BLaER1 (cell line): Measurements from ENCODE around the gene KLK6.

ENCODE experiments used
- H3K27ac ChIP-seq: shearing (Covaris generic); formaldehyde crosslinking; 2 replicates; pipeline ENCODE4 v1.8.1; 2022
- H3K27me3 ChIP-seq: shearing (Covaris generic); formaldehyde crosslinking; 2 replicates; pipeline ENCODE4 v1.8.1; 2022
- H3K36me3 ChIP-seq: shearing (Covaris generic); formaldehyde crosslinking; 2 replicates; pipeline ENCODE4 v1.8.1; 2022
- H3K4me1 ChIP-seq: shearing (Covaris generic); formaldehyde crosslinking; 2 replicates; pipeline ENCODE4 v1.8.1; 2022
- H3K4me2 ChIP-seq: shearing (Covaris generic); formaldehyde crosslinking; 2 replicates; pipeline ENCODE4 v1.8.1; 2022
- H3K4me3 ChIP-seq: shearing (Covaris generic); formaldehyde crosslinking; 2 replicates; pipeline ENCODE4 v1.8.1; 2022
- H3K9ac ChIP-seq: shearing (Covaris generic); formaldehyde crosslinking; 2 replicates; pipeline ENCODE4 v1.8.1; 2022
- H3K9me3 ChIP-seq: shearing (Covaris generic); formaldehyde crosslinking; 2 replicates; pipeline ENCODE4 v1.8.1; 2022
- H4K20me1 ChIP-seq: shearing (Covaris generic); formaldehyde crosslinking; 2 replicates; pipeline ENCODE4 v1.8.1; 2022
- Cebpa-rat ChIP-seq: shearing (Covaris generic); IDR thresholded peaks from 2 replicates; pipeline ENCODE4 v1.8.1; 2022

Gene KLK6

DNA sequence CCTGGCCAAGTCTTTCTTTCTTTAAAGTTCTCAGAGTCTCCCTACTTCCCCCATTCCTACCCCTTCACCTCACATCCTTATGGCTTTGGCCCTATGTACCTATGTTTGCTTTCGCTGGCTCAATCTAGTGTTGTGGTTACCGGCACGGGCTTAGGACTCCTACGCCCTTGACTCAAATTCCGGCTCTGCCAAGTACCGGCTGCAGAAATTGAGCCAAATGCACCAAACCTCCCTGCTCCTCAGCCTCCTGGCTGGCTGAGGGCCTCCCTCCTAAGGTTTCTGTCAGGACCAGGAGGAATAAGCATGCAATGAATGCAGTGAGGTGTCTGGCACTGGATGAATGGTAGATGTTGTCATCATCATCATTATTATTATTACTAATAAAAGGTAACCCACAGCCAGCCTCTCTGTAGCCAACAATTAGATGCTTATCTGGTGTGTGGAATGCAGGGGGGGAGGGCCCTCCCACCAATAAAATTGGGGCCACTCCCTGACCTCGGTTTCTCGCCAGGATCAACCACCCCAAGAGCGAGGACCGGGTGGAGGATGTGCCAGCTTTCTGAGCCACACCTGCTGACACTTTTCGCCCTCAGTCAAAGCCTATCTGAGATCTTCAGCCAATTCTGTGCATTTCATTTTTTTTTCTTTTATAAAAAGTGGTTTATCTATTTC is 37.2 kb downstream of the KLK6 start:
- Histone ChIP-seq H3K4me1 (no peaks in the 10 kb centered on the region; the same call in 1 of the 2 replicates), H3K27me3 (no peaks in the 10 kb centered on the region), H3K36me3 (no peaks in the 10 kb centered on the region), H4K20me1 (no peaks in the 10 kb centered on the region), H3K4me3 (no peak overlapping the region), H3K27ac (no peak overlapping the region), H3K4me2 (no peak overlapping the region), H3K9me3 (no peaks in the 10 kb centered on the region), H3K9ac (no peak overlapping the region)
- TF ChIP-seq Cebpa-rat = no peak

DNA sequence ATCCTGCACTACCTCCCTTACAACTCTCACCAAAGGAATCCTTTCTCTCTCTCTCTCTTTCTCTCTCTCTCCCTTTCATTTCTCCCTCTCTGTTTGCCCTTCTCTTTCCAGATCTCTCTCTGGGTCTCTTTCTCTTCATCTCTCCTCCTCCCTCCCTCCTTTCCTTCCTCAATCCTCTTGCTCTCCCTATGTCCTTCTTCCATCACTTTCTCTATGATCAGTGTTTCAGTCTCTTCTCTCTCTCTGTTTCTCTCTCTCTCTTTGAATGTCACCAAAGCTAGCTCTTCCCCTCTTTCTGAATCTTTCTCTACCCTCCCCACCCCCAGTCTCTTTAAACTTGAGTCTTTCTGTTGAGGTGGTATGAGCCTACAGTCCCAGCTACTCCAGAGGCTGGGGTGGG is 38.4 kb downstream of the KLK6 start:
- TF ChIP-seq Cebpa-rat = no peak
- H3K27ac ChIP-seq = no peak overlapping the region

DNA sequence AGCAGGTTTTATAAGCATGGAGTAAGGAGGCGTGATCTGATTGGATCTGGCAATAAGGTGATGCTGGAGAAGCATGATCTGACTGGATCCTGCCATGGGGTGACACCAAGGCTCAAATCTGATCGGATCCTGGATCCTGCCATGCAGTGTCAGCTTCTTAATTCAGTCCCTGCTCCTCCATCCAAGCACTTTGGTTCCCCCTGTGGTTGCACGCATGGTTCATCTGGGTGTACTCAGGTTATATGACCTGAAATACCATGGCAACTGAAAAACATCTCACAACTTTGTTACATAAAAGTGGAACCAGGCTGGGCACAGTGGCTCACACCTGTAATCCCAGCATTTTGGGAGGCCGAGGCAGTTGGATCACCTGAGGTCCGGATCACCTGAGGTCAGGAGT is 40.6 kb downstream of the KLK6 start:
- Histone ChIP-seq H3K4me1 (no peaks in the 10 kb centered on the region; the same call in 1 of the 2 replicates), H3K27ac (no peak overlapping the region), H4K20me1 (no peaks in the 10 kb centered on the region), H3K36me3 (no peaks in the 10 kb centered on the region), H3K4me3 (no peak overlapping the region), H3K9ac (no peak overlapping the region), H3K9me3 (no peaks in the 10 kb centered on the region), H3K27me3 (no peaks in the 10 kb centered on the region), H3K4me2 (no peak overlapping the region)
- TF ChIP-seq Cebpa-rat = no peak

More for the DNA sequence above, 38.4 kb downstream of the KLK6 start:
- Histone ChIP-seq H3K4me1 (no peaks in the 10 kb centered on the region; the same call in 1 of the 2 replicates), H3K9me3 (no peaks in the 10 kb centered on the region), H4K20me1 (no peaks in the 10 kb centered on the region), H3K27me3 (no peaks in the 10 kb centered on the region), H3K9ac (no peak overlapping the region), H3K36me3 (no peaks in the 10 kb centered on the region), H3K4me3 (no peak overlapping the region), H3K4me2 (no peak overlapping the region)

DNA sequence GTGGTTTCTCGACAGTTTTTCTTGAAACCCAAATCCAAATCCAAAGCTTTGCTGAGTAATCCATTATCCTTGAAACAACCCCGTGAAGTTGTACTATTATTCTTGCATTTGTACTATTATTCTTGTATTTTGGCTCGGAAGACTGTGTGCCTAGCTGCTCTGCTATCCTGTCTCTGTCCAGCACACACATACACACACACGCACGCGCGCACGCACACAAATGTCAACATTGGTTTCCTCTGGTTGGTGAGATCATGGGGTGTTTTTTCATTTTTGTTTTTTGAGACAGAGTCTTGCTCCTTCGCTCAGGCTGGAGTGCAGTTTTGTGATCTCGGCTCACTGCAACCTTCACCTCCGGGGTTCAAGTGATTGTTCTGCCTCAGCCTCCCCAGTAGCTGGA is 43.2 kb downstream of the KLK6 start:
- Histone ChIP-seq H3K27me3 (no peaks in the 10 kb centered on the region), H3K9me3 (no peaks in the 10 kb centered on the region), H3K9ac (no peak overlapping the region), H4K20me1 (no peaks in the 10 kb centered on the region), H3K4me3 (no peak overlapping the region), H3K4me2 (no peak overlapping the region), H3K36me3 (no peaks in the 10 kb centered on the region), H3K4me1 (peaks cover 10% of the 10 kb centered on the region), H3K27ac (no peak overlapping the region)
- no peak for TF ChIP-seq Cebpa-rat

DNA sequence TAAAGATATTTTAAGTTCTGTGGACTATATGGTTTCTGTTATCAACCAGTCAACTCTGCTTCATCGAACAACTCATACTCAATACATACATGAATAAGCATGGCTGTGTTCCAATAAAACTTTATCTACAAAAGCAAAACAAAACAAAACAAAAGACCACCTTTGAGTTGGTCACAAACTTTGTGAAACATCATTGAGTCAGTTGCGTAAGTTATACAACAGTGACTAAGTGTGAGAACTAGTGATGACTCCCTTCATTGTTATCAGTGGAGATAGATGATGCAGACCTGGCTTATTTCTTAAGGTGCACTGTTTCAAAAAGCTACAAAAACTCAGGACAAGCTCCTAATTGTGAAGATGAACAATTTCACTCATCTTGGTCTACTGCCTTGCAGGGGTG is 43.7 kb downstream of the KLK6 start:
- no peak for TF ChIP-seq Cebpa-rat
- H3K27ac ChIP-seq = no peak overlapping the region
- H3K36me3 ChIP-seq = no peaks in the 10 kb centered on the region
- no peaks in the 10 kb centered on the region for H3K27me3 ChIP-seq
- H3K9ac ChIP-seq = no peak overlapping the region
- peaks cover 12% of the 10 kb centered on the region for H3K4me1 ChIP-seq
- no peak overlapping the region for H3K4me3 ChIP-seq
- H3K9me3 ChIP-seq = no peaks in the 10 kb centered on the region
- H4K20me1 ChIP-seq = no peaks in the 10 kb centered on the region
- H3K4me2 ChIP-seq = no peak overlapping the region

DNA sequence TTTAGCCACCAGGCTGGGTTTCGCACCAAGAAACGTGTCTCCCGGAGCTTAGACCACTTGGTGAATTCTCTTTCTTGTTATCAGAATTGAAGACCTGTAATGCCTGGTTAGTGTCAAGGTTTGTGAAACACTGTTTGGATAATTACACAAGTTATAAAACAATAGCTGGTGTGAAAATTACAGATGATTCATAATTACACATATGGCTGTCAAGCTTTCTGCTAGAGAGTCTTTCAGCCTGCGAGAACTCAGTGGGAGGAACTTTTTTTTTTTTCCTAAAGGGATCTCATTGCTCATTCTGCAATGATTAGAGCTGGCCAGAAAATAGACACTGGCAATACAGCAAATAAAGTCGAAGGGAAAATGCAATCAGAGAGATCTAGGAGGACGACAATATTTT is 44.8 kb downstream of the KLK6 start:
- Histone ChIP-seq H3K4me2 (no peak overlapping the region), H3K36me3 (no peaks in the 10 kb centered on the region), H3K27me3 (no peaks in the 10 kb centered on the region), H3K4me1 (peaks cover 12% of the 10 kb centered on the region), H3K4me3 (no peak overlapping the region), H3K27ac (no peak overlapping the region), H3K9ac (no peak overlapping the region), H4K20me1 (no peaks in the 10 kb centered on the region), H3K9me3 (no peaks in the 10 kb centered on the region)
- no peak for TF ChIP-seq Cebpa-rat

DNA sequence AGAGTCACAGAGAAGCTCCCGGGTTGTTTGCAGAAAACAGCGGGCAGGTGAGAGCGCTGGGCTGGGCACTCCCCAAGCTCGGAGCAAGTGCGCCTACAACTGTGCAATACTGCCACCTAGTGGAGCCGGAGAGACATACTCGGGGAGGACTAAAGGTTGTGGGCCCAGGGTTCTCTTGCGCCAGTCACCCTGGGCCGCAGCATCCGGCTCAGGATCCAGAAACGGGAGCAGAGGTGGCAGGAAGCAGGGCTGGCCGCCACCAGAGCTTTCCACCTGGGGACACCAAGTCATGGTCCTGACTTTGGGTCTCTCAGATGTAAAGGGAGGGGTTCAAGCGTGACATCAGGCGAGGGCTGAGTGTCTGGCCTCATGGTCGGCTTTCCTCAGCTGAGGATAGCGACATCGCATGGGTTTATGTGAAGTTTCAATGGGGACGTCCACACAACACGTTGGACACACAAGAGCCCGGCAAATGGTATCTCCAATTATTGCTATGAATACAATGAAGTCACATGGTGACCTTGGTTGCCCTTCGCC is 47.0 kb downstream of the KLK6 start:
- peak overlapping the region; percentile 86 for H3K4me2 ChIP-seq

DNA sequence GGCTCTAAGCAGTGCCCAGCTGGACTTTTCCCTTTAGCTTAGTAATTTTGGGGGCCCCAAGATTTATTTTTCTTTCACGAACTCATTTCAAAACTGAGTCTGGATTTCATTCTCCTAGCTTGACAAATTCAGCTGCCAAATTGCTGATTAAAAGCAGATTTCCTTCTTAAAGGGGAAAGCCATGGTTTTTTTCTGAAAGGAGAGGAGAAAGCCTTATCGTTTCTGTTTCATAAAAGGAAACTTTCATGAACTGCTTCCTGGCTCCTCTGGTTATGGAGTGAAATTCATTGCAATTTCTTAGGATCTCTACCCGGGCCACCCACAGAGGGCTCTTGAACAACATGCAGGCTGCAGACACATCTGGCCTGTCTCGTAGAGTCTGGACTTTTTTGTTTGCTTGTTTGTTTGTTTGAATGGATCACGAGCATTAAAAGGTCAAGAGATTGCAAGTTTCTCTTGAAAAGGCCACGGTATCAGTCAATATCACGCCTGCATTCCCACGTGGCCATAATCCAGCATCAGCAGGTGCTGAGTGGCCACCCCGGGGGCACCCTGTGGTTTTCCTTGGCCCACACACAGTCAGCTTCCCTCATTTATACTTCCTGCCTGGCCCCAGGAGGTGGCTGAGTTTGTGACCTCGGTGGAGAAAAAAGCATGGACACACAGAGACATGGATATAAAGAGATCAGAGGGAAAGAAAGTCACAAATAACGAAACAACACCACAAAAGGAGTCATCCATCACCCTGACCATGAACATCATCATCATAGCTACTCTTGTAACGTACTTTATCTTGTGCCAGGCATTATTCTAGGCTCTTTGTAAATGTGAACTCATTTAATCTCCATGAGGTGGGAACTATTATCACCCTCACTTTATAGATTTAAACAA is 47.7 kb downstream of the KLK6 start:
- H3K27me3 ChIP-seq = no peaks in the 10 kb centered on the region
- no peak overlapping the region for H3K27ac ChIP-seq
- no peaks in the 10 kb centered on the region for H3K36me3 ChIP-seq
- H3K4me2 ChIP-seq = peak overlapping the region; percentile 86
- no peak overlapping the region for H3K4me3 ChIP-seq
- no peak overlapping the region; the same call in 1 of the 2 replicates for H3K9ac ChIP-seq
- no peaks in the 10 kb centered on the region for H3K9me3 ChIP-seq
- peaks cover 12% of the 10 kb centered on the region for H3K4me1 ChIP-seq
- no peak for TF ChIP-seq Cebpa-rat
- H4K20me1 ChIP-seq = no peaks in the 10 kb centered on the region

More for the DNA sequence above, 47.0 kb downstream of the KLK6 start:
- no peaks in the 10 kb centered on the region for H3K9me3 ChIP-seq
- TF ChIP-seq Cebpa-rat = no peak
- no peak overlapping the region for H3K9ac ChIP-seq
- no peak overlapping the region for H3K4me3 ChIP-seq
- no peaks in the 10 kb centered on the region for H4K20me1 ChIP-seq
- no peaks in the 10 kb centered on the region for H3K36me3 ChIP-seq
- no peaks in the 10 kb centered on the region for H3K27me3 ChIP-seq
- H3K27ac ChIP-seq = no peak overlapping the region
- peaks cover 12% of the 10 kb centered on the region for H3K4me1 ChIP-seq

DNA sequence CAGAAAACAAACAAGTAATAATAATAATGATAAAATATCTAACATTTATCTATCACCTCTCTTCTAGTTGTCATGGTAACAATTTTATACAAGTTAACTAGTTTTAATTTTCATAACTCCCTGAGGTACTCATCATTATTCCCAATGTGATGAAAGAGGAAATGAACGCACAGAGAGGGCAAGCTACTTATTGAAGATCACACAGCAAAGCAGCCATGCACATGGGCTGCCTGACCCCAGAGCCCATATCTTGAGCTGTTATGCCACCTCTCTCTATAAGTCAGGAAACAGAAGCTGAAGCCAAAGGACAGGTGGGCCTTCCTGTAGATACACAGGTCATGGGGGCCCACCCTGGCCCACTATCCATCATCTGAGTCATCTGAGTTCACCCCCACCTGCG is 53.3 kb downstream of the KLK6 start:
- H3K9me3 ChIP-seq = no peaks in the 10 kb centered on the region
- H3K9ac ChIP-seq = no peak overlapping the region
- H4K20me1 ChIP-seq = no peaks in the 10 kb centered on the region; the same call in 1 of the 2 replicates
- no peak overlapping the region for H3K4me3 ChIP-seq
- no peak for TF ChIP-seq Cebpa-rat
- peaks cover 39% of the 10 kb centered on the region for H3K27me3 ChIP-seq
- no peak overlapping the region for H3K27ac ChIP-seq
- no peak overlapping the region for H3K4me2 ChIP-seq
- no peaks in the 10 kb centered on the region for H3K36me3 ChIP-seq
- H3K4me1 ChIP-seq = peaks cover under 1% of the 10 kb centered on the region
